DMS 273 treated with DMSO at 0.1 percent for 48 hours (cell line): ENCODE results near the gene IGF2BP1.
"Not testable (repeated sequence)": the region's sequence is repeated elsewhere in the genome, so short reads cannot be mapped to it uniquely, and the experiment has no call there.

Experiments used
- DNase-seq: peaks from one replicate; lab custom pipeline; 2025; lab: John Stamatoyannopoulos, UW

IGF2BP1 gene

DNA sequence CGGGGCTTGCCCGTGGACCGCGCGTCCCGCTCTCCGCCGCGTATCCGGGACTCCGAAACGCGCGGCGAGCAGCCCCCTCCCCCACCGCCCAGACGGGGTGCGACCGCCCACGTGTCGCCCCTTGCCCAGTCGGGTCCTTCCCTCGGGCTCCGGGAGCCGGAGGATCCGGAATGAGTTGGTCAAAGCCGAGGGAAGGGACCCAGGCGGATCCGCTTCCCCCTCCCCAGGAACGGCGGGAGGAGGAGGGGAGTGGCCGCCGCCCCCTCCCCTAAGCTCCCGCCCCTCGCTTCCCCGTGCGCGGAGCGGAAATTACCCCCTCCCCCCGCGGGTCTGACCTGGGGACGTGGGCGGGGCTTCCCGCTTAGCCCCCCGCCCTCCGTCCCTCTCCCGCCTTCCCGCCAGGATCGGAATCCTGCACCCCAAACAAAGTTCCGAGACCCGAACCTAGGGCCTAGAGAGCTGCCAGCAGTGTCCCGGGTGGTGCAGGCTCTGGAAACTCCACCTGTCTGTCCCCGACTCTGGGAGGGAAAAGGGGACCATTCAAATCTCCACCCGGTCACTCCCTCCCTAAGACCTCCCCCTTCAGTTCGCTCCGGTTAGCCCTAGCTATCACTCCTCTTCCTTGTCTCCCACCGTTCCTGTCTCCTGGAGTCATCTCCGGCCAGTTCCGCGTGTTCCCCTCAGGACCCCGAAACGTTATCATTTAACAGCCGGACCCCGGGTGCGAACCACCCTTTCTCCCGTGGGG, 1.0 kb upstream of the IGF2BP1 start:
- DNase-seq, result no peak

DNA sequence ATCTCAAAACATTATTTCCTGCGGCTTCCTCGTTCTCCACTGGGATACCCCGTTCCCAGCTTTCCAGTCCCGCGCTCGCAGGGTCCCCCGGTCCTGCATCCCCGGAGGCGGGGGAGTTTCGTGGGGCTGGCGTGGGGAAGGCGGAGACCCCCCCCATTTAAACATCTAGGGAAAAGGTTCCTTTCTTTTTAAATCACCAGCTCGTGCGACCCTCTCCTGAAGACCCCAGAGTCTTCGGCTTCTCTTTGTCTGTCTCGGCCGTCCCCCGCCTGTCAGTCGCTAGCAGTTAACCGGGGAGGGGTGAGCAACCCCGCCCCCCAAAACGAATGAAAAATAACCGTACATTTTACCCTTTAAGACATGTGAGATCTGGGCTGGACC, 473 bp upstream of the IGF2BP1 start:
- DNase-seq, result no peak

DNA sequence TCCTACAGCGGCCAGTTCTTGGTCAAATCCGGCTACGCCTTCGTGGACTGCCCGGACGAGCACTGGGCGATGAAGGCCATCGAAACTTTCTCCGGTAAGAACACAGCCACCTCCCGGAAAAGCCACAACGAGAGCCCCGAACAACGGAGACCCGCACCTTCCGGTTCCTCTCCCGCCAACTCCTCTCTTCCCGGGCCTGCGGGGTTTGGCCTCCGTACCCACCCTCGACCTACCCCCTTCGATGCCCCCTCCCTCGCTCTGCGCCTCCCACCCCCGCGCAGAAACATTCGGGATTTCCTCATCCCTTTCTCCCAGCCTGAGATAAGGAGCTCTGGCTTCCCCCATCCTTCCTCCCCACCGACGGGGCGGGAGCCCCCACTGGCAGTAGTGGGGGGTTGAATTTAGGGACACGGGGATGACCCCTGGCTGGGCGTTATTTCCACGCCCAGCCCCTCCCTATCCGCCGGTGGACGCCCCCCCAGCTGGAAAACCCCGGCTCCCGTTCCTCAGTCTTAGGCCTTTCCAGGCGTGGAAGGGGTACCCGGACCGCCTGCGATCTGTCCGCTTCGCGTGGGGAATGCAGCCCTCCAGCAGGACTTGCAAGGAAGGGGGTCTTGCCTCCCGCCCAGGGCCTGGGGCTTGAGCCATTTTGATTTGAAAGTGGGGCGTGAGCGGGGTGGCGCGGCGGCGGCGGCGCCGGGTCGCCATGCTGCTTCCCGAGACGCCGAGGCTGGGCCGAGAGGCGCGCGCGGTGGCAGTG, 822 bp downstream of the IGF2BP1 start:
- DNase-seq, result no peak

DNA sequence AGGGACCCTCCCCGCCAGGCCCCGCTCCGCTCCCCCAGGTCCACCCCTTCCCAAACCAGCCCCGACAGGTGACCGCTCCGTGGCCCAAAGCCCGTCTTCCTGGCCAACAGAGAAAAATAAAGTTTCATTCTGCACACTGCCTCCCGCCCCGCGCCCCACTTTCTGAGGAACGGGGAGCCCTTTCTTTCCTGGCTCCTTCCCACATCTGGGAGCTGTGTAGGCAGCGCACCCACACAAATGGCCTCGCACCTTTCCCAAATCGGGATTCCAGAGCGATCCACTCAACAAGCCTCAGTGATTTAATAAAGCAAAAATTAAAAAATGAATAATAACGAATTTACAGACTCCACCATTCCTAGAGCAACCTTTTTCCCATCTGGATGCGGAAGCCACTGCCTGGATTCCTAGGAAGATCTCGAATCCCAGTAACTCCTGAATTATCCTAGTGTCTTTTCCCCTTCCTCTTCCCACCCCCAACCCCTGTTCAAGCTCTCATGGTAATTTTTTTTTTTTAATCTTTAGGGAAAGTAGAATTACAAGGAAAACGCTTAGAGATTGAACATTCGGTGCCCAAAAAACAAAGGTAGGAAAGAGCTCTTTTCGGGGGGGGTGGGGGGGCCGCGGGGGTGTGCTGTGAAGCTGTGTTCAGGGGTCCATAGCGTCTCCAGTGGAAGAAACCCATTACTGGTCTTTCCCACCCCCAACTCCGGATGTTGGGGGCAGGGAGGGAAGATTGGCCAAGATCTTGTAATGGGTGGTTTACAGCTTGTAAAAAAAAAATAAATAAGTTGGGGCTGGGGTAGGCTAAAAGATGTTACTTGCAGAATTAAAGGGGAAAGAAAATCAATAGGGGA, 1.6 kb downstream of the IGF2BP1 start:
- no peak for DNase-seq

DNA sequence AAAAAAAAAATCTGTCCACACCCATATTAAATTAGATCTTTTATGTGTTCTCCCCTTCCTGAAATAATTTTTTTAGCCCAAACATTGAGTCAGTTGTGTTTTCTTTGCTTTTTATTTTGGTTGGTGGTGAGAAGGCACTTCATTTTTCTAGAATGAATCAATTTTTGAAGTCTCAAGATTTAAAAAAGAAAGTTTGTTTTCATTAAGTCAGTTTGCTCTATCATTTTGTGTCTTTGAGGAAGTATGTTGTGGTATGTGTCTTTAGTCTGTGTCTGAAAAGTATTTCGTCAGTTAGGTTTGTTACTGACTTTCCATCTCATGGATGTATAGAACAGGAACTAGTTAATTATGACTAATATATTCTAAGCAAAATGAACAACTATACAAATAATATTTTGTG, 3.8 kb downstream of the IGF2BP1 start:
- no peak for DNase-seq

DNA sequence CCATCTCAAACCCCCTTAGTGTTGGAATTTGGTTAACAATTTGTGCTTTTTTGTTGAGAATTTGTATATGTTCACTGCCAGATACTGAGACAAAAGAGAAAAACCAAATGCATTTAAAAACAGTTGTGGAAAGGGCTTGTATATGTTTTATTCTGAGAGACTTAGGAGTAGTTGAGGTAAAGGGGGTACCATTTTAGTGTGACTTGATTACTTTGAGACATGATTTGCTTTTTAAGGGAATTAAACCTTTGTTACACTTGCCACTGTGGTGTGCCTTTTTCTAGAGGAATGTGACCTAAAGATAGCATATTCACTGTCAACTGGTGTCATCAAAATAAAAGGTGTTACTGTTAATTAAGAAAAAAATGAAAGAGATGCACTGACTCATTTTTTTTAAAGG, 4.5 kb downstream of the IGF2BP1 start:
- DNase-seq, result no peak

DNA sequence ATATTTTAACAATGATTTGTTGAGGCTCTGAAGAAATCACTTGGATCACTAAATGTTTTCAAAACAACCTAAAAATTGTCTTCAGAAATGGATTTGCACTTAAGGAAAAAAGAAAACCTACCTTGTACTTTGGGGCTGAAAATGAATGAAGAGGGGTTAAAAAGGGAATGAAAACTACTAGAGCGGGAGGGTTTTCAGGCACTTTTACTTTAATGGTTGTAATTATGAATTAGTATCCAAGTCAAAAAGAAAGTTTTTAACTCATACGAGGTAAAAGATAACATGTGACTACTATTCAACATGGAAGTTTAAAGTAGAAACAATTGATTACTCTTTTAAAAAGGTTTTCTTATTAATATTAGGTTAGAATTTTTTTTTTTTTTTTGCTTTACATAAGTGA, 5.1 kb downstream of the IGF2BP1 start:
- no peak for DNase-seq

DNA sequence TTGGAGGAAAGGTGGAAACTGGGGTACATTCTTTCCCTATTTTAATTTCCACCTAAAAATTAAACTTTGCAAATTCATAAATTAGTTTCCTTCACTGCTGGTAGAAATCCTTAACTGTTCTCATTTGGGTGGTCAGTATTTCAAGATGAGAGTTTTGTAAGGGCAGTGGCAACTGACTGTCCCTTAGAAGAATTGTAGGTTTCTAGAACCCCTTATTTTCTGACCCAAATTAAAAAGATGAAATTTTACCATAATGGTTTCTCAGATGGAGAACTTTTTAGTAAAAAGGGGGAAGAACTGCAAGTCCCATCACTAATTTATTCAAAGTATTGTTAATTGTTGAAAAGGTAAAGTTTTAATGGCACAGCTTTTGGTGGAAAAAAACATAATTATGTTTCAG, 5.6 kb downstream of the IGF2BP1 start:
- DNase-seq, result no peak

DNA sequence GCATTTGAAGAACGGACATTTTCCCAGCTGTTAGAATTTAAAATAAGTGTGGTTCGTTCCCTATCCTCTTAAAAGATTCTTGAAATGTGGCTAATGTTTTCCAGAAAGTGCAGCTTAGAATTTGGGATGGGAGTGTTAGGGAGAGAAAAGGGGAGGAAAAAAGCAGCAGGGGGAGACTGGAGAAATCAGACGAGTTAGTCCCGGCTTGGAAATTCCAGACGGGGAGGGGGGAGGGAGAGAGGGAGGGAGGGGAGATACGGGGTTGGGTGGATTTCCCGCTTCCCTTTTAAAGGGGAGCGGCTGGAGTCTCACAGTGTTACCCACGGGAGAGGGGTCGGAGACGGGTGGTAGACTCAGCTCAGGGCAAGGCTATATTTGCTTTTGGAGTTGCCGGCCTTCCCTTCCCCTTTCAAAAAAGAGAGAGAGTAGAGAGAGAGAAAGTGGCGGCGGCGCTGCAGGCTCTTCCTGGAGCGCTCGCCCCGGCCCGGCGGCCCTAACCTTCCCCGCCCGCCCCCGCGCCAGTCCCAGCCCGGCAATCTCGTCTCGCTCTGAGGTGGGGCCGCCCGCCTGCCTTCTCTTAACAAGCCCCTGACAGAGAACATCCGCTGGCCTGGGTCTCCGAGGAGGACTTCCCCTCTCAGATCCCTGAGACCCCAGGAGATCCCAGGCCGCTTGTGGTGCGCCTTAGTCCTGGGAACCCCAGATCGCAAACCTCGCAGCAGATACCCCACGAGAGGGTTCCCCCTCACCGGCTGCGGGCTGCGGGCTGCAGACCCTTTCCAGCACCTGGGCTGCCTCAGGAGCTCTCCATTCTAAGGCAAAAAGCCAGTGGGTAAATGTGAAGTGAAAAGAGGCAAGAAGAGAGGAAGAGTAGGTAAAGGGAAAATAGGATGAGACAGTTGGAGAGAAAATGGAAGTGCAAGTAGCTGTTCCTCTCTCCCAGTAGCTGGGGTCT, 6.6 kb downstream of the IGF2BP1 start:
- no peak for DNase-seq

DNA sequence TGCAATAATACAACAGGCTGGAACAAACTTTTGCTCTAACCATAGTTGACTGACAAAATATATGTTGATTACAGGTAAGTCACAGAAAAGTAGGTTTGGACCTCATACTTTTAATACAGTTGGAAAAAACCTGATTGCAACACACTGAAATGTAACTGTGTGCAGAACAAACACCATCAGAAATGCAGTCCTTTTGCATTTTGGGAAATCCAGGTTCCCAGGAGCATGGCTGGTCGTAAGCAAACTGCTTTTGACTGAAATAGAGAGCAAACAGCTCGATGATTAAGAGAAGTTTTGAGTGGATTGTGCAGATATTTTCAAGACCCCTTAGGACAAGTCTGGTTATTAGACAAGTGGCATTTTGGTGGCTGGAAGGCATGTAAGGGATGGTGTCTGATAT, 8.0 kb downstream of the IGF2BP1 start:
- no peak for DNase-seq

DNA sequence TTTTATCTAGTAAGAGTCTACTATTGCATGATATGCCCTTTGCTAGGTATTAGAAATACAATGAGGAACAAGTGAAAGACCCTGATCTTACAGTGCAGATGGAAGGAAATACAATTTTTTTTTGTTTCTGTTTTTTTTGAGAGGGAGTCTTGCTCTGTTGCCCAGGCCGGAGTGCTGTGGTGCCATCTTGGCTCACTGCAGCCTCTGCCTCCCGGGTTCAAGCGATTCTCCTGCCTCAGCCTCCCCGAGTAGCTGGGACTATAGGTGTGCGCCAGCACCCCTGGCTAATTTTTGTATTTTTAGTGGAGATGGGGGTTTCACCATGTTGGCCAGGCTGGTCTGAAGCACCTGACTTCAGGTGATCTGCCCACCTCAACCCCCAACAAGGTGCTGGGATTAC, 11.7 kb downstream of the IGF2BP1 start:
- not testable (repeated sequence) for DNase-seq

DNA sequence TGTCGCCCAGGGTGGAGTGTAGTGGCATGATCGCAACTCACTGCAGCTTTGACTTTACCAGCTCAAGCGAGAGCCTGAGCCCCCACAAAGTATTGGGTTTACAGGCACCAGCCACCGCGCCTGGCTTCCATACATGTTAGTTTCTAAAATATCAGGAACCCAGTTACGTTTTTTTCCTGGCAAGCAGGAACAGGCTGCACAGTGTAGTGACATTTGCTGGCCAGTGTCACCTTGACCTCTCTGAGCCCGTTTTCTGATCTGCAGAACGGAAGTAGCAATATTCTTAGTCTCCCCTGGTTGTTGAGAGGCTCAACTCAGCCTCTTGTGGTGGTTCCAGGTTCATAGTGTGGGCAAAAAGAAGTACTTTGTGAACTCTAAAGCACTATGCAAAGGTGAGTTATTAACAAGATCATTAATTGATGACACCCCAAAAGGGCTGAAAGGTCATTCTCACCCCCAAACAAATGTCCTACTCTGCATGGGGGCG, 15.6 kb downstream of the IGF2BP1 start:
- DNase-seq, result no peak

DNA sequence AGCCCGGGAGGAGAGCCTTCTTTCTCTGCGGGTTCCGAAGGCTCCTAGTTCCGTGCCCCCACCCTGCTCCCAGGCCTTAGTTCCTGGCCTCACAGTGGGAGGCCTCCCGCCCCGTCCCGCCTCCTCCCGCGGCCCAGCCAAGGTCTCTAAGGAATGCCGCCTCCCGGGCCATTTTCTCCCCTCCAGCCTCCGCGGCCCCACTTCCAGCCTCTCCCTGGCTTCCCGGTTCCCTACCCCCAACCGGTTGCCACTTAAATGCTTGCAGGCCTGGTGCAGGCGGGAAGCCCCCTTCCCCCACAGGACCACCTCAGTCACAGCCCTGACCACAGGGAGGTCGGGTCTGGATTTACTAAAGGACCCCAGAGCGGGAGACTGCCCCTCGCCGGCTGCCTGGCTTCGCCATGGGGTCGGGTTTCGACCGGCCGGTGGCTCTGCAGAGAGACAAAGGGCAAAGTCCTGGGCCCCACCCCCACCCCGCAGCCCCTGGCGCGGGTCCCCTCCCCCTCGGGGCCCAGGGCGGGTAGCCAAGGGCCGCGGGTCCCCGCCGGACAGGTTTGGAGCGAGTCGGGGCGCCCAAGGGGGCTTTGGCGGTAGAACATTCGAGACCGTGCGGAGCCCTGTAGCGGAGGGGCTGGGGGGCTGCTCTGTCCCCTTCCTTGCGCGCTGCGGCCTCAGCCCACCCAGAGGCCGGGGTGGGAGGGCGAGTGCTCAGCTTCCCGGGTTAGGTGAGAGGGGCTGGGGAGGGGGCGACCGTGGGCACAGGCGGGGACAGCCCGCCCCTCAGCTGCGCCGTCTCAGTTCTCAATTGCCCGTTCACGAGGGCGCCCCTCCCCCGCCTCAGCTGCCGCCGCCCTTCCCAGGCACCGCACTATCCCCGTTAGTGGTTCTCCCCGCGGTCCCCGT, 16.4 kb downstream of the IGF2BP1 start:
- no peak for DNase-seq

DNA sequence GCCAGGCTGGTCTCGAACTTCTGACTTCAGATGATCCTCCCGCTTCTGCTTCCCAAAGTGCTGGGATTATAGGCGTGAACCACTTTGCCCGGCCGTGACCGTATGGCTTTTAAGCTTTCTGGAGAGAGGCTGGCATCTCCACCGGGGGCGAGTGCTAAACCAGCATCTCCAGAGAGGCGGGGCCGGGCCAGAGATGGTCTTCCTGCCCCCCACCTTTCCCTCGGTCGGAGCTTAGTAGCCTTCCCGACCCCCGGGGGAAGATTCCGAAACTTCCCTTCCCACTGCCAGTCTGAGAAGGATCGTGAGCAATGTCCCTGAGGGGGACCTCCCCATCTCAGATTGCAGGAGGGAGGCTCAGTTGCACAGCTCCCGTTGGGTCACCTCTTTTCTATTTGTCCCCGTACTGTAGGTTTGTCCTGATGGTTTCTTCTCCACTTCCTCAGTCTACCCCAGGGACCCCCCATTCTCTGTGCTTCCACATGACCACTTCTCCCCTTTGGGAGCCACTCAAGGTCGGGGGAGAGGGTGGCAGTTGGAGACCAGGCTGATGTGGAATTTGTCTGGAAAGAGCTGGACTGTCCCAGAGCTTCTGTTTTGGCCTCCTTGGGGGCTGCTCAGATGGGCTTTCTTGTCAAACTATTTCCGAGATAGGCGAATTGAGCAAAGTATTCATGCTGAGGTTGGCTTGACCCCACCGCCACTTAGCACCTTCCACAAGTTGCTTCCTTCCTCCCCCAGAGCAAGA, 18.2 kb downstream of the IGF2BP1 start:
- no peak for DNase-seq

DNA sequence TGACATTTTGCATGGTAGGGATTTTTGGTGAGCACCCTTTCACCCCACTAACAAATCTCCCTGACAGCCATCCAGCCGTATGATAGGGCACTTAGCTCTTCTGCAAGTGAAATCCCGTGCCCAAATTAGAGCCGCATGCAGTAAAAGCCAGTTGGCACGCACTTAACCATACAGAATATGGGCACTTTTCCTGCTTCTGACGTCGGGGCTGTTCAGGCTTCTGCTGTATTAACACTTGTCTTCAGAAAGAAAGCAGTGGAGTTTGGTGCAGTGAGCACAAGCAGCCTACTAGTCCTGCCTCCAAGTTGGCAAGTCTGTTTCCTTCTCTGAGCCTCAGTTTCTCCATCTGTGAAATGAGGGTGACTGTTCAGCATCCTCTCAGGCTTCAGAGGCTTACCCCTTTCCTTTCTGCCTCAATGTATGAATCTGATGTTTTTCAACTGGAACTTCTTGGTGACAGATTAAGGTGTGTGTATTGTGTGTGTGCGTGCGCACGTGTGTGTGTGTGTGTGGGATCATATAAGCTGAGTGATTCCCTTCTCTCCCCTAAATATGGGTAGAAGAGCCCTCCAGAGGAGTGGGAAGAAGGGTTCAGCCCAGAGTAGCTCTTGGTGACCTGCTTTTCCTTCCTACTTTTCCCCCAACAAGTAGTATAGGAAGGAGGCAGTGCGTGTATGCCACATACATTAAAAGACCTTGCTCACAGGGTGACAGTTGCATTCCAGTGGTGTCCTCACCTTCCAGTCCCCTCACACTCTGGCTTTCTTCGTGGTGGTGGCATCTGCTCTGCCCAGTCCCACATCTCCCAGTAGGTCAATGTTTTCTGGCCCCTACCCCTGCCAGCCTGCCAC, 19.0 kb downstream of the IGF2BP1 start:
- no peak for DNase-seq

DNA sequence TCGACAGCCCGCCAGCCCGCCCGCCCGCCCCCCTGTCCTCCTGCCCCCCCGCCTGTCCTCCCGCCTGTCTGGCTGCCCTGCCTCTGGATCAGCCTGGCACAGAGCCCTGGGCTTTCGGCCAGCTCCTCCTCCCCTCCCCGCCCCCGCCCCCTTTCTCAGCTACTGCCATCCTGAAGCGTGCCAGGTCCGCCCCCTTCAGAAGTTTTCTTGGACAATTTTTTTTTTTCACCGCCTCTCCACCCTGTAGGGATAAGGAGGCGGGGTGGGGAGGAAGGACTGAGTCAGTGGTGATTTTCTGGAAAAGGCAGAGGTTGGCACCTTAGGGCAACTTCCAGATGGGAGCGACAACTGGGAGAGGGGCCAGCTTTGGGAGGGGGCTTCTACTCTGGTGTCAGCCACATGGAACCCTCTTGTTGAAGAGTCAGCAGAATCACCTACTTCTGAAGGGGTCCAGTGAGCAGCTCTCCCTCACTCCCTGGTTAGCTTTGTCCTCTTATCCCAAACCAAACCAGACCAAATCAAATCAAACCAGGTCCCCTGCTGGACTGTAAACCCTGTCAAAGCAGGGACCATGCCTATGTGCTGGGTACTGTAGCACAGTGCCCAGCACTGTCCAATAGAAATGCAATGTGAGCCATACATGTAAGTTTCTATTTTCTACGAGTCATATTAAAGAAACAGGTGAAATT, 19.7 kb downstream of the IGF2BP1 start:
- DNase-seq, result no peak

DNA sequence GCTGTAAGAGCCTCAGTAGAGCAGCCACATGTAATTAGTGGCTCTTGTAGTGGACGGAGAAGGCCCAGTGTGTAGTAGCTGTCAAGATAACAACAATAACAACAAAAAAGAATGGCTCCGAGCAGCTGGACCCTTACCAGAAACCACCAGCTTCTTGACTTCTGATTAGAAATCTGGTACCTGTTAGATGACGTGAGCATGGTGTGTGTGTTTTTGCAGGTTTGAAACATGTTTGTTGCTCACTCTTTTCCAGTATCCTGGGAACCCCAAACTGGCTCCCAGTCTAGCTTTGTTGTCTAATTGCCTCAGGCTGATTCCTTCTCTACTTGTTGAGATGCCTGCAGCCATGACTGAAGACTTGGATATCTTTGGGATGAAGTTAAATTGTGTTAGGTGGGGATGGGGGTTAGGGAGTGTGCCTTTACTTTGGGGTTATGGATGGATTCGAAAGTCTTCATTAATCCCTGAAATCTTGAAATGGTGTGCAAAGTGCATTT, 21.0 kb downstream of the IGF2BP1 start:
- no peak for DNase-seq

DNA sequence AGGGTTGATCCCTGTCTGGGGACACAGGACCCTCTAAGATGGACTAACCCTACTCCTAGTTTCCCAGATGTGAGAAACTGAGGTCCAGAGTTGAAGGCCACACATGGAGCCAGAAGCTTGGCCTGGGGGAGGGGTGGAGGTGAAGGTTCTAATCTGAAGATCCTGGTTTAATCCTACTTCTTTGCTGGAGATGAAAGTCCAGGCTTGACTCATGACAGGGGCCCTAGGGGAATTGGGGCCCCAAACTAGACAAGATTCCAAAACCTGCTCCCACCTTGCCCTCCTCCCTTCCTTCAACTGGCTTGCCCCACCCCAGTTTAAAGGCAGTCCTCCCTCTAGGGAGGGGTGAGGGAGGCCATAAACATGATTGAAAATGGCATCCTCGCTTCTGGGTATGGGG, 21.6 kb downstream of the IGF2BP1 start:
- no peak for DNase-seq
